Right ventricle myocardium inferior (tissue), 1 donor: ENCODE measurements around the gene TMSB15C. TPM values are rescaled to one million over a fixed set of nuclear protein-coding genes. Genes with fewer than 3 reads are reported as not detected.
"Not testable (repeated sequence)": the region's sequence is repeated elsewhere in the genome, so short reads cannot be mapped to it uniquely, and the experiment has no call there.

Experiments
- ATAC-seq: fragments of 200-7000 bp; cut with Tn5 transposase; one replicate; pipeline ENCODE4 v1.9.1; 2020; ENCODE audit warnings: mild to moderate bottlenecking, moderate library complexity
- DNase-seq: peaks from one replicate; pipeline ENCODE4 v3.0.0; 2021; ENCODE audit errors: missing footprints
- intact Hi-C: fragments of 100-400 bp; cut with DNase I; formaldehyde crosslinking; loops from one replicate; pipeline ENCODE4 v1.11.0; 2022
- long read RNA-seq: library from polyadenylated mRNA; unstranded; transcript quantifications from one replicate; pipeline ENCODE4 v2.0.0, GENCODE V29; 2021
- total RNA-seq: library from RNA; stranded (reverse); fragmentation: NEBNext Ultra II Directional; extraction: Animal tissue kit (Norgen Biotek cat#: 25700); gene quantifications from one replicate; pipeline ENCODE4 v1.2.1, GENCODE V29; 2021
- donor health status: DM: no; HTN: yes; CAD: no; lungs with severe emphysema.

Gene TMSB15C
- 0.19 TPM for total RNA-seq
- long read RNA-seq: 0 reads

- DNase-seq, intact Hi-C loops: not testable (repeated sequence)
- peak; percentile 79 for ATAC-seq
Observed at GRCh38 chrX:104075778-104076445, at the start of gene TMSB15C. TMSB15C (minus strand) TSS chrX:104076236.

GRCh38 chrX:104122829-104123228, 46.8 kb upstream of the TMSB15C start:
- intact Hi-C loops: no loop called here
- DNase-seq: no peak
- ATAC-seq: no peak

- DNase-seq: no peak
Observed at GRCh38 chrX:104118765-104119164, 42.7 kb upstream of the TMSB15C start.

GRCh38 chrX:104117759-104118158, 41.7 kb upstream of the TMSB15C start:
- DNase-seq (no peak), ATAC-seq (no peak)
- intact Hi-C loops: no loop called here

More at GRCh38 chrX:104118765-104119164, 42.7 kb upstream of the TMSB15C start:
- ATAC-seq: no peak
- intact Hi-C loops: no loop called here

GRCh38 chrX:104113222-104113965, 37.4 kb upstream of the TMSB15C start:
- DNase-seq: no peak
- peak; percentile 76 for ATAC-seq
- intact Hi-C loops: no loop called here

- DNase-seq (peak; percentile 67), ATAC-seq (peak; percentile 84)
- intact Hi-C loops: no loop called here
Observed at GRCh38 chrX:104112326-104112951, 36.4 kb upstream of the TMSB15C start, which contains the start of gene ZCCHC18. ZCCHC18 (plus strand) TSS chrX:104112523; CDS start chrX:104114112, 1,589 bp downstream.

- DNase-seq, ATAC-seq, intact Hi-C loops: not testable (repeated sequence)
Observed at GRCh38 chrX:104110491-104111240, 34.6 kb upstream of the TMSB15C start.

- DNase-seq: no peak
- ATAC-seq: no peak
- intact Hi-C loops: no loop called here
Observed at GRCh38 chrX:104108955-104109354, 32.9 kb upstream of the TMSB15C start.

- ATAC-seq (peak; percentile 56), DNase-seq (no peak)
- intact Hi-C loops: no loop called here
Observed at GRCh38 chrX:104105330-104106262, 29.6 kb upstream of the TMSB15C start.

- ATAC-seq: no peak
- intact Hi-C loops: no loop called here
- DNase-seq: no peak
Observed at GRCh38 chrX:104104676-104105075, 28.6 kb upstream of the TMSB15C start.

GRCh38 chrX:104098919-104099318, 22.9 kb upstream of the TMSB15C start:
- ATAC-seq (no peak), DNase-seq (no peak)
- intact Hi-C loops: loop anchor here (2.0 kb wide), 1 partner anchor 38 kb away; no protein-coding TSS in a partner anchor

- intact Hi-C loops: loop anchor here (2.0 kb wide), 1 partner anchor 39 kb away; no protein-coding TSS in a partner anchor
- ATAC-seq (no peak), DNase-seq (no peak)
Observed at GRCh38 chrX:104098151-104098808, 22.2 kb upstream of the TMSB15C start.

- DNase-seq (no peak), ATAC-seq (no peak)
- intact Hi-C loops: no loop called here
Observed at GRCh38 chrX:104085919-104086318, 9.9 kb upstream of the TMSB15C start.

GRCh38 chrX:104085477-104085876, 9.4 kb upstream of the TMSB15C start:
- no peak for ATAC-seq
- intact Hi-C loops: no loop called here
- no peak for DNase-seq

GRCh38 chrX:104084534-104085277, 8.7 kb upstream of the TMSB15C start:
- intact Hi-C loops: no loop called here
- no peak for ATAC-seq
- no peak for DNase-seq

- DNase-seq (no peak), ATAC-seq (no peak)
- intact Hi-C loops: no loop called here
Observed at GRCh38 chrX:104084063-104084462, 8.0 kb upstream of the TMSB15C start.

- ATAC-seq, intact Hi-C loops: not testable (repeated sequence)
Observed at GRCh38 chrX:104077854-104078253, 1.8 kb upstream of the TMSB15C start.

More at GRCh38 chrX:104077854-104078253, 1.8 kb upstream of the TMSB15C start:
- DNase-seq: not testable (repeated sequence)
